ENCODE results near the gene CLIP1. TPM values are rescaled to one million over a fixed set of nuclear protein-coding genes. Genes with fewer than 3 reads are reported as not detected.
A peak's percentile ranks its signal among the peaks of the same experiment; 100 is the strongest.
"Not testable (repeated sequence)": the region's sequence is repeated elsewhere in the genome, so short reads cannot be mapped to it uniquely, and the experiment has no call there.

CLIP1 gene
- total RNA-seq, 4 donors from 2014 or later: 48.2 to 134 (median 96.8) TPM

- no peaks in the 10 kb centered on the region for H3K27me3 ChIP-seq
- no peak overlapping the region for H3K4me3 ChIP-seq
- H3K4me1 ChIP-seq: no peaks in the 10 kb centered on the region
- DNase-seq: no peak
- no peak overlapping the region for H3K27ac ChIP-seq
- intact Hi-C loops (cut with DNase I; ENCODE audit: low total_unique reads): no loop called here
- TF ChIP-seq POLR2A (IDR thresholded peaks at IDR 0.05) (no peak), CTCF (IDR thresholded peaks at IDR 0.05) (no peak)
- H3K36me3 ChIP-seq: no peaks in the 10 kb centered on the region
- H3K9me3 ChIP-seq: no peaks in the 10 kb centered on the region
Observed at GRCh38 chr12:122363782-122364181, 58.7 kb downstream of the CLIP1 start.

GRCh38 chr12:122362755-122363154 is 59.7 kb downstream of the CLIP1 start:
- no peaks in the 10 kb centered on the region for H3K27me3 ChIP-seq
- no peak for TF ChIP-seq POLR2A (IDR thresholded peaks at IDR 0.05)
- TF ChIP-seq CTCF (IDR thresholded peaks at IDR 0.05): no peak
- intact Hi-C loops (cut with DNase I; ENCODE audit: low total_unique reads): no loop called here
- H3K36me3 ChIP-seq: no peaks in the 10 kb centered on the region
- H3K9me3 ChIP-seq: no peaks in the 10 kb centered on the region
- H3K4me3 ChIP-seq: no peak overlapping the region
- H3K27ac ChIP-seq: no peak overlapping the region
- DNase-seq: no peak
- no peaks in the 10 kb centered on the region for H3K4me1 ChIP-seq

GRCh38 chr12:122358403-122358802 is 64.1 kb downstream of the CLIP1 start:
- H3K27me3 ChIP-seq; H3K4me1 ChIP-seq; H3K36me3 ChIP-seq; H3K4me3 ChIP-seq; H3K27ac ChIP-seq; H3K9me3 ChIP-seq; DNase-seq; intact Hi-C loops (cut with DNase I; ENCODE audit: low total_unique reads): not testable (repeated sequence)

- intact Hi-C loops (cut with DNase I; ENCODE audit: low total_unique reads); H3K27me3 ChIP-seq; H3K36me3 ChIP-seq; H3K27ac ChIP-seq; H3K4me3 ChIP-seq; H3K9me3 ChIP-seq; H3K4me1 ChIP-seq; DNase-seq: not testable (repeated sequence)
Observed at GRCh38 chr12:122357536-122357935, 64.9 kb downstream of the CLIP1 start.

GRCh38 chr12:122356991-122357390 is 65.5 kb downstream of the CLIP1 start:
- DNase-seq; intact Hi-C loops (cut with DNase I; ENCODE audit: low total_unique reads): not testable (repeated sequence)

GRCh38 chr12:122356192-122356635 is 66.3 kb downstream of the CLIP1 start:
- H3K4me3 ChIP-seq: no peak overlapping the region
- H3K4me1 ChIP-seq: no peaks in the 10 kb centered on the region
- TF ChIP-seq POLR2A (IDR thresholded peaks at IDR 0.05) (no peak), CTCF (IDR thresholded peaks at IDR 0.05) (peak; percentile 55 to 70 (median 64))
- H3K9me3 ChIP-seq: no peaks in the 10 kb centered on the region
- no peaks in the 10 kb centered on the region for H3K27me3 ChIP-seq
- peaks cover 0 to 4% of the 10 kb centered on the region in 2 donors for H3K36me3 ChIP-seq
- DNase-seq: peak in 1 of 2 donors; percentile 48
- H3K27ac ChIP-seq: no peak overlapping the region
- intact Hi-C loops (cut with DNase I; ENCODE audit: low total_unique reads): no loop called here

More at GRCh38 chr12:122356991-122357390, 65.5 kb downstream of the CLIP1 start:
- not testable (repeated sequence) for H3K36me3 ChIP-seq, H3K4me3 ChIP-seq, H3K9me3 ChIP-seq, H3K27me3 ChIP-seq, H3K4me1 ChIP-seq, H3K27ac ChIP-seq

- Histone ChIP-seq H3K4me3 (no peak overlapping the region), H3K4me1 (no peaks in the 10 kb centered on the region), H3K36me3 (peaks cover 0 to 4% of the 10 kb centered on the region in 2 donors), H3K27ac (no peak overlapping the region), H3K27me3 (no peaks in the 10 kb centered on the region), H3K9me3 (no peaks in the 10 kb centered on the region)
- TF ChIP-seq POLR2A (IDR thresholded peaks at IDR 0.05) (no peak), CTCF (IDR thresholded peaks at IDR 0.05) (no peak)
- DNase-seq: no peak
- intact Hi-C loops (cut with DNase I; ENCODE audit: low total_unique reads): no loop called here
Observed at GRCh38 chr12:122355706-122356105, 66.8 kb downstream of the CLIP1 start.

All from uterus (tissue), 4 donors.